GM12801 (cell line): ENCODE measurements around the gene DNAAF9.

Source experiments
- TF ChIP-seq, protein P1 (sequence below): IDR thresholded peaks from one replicate; pipeline ENCODE4 v1.5.1; 2011; ENCODE audit warnings: control low read depth; ENCODE audit not compliant: insufficient read length; ENCODE audit errors: extremely low read depth

The DNAAF9 gene

GRCh38 chr20:3364323-3365013 lies 43.0 kb downstream of the DNAAF9 start:
- TF ChIP-seq, protein P1, sequence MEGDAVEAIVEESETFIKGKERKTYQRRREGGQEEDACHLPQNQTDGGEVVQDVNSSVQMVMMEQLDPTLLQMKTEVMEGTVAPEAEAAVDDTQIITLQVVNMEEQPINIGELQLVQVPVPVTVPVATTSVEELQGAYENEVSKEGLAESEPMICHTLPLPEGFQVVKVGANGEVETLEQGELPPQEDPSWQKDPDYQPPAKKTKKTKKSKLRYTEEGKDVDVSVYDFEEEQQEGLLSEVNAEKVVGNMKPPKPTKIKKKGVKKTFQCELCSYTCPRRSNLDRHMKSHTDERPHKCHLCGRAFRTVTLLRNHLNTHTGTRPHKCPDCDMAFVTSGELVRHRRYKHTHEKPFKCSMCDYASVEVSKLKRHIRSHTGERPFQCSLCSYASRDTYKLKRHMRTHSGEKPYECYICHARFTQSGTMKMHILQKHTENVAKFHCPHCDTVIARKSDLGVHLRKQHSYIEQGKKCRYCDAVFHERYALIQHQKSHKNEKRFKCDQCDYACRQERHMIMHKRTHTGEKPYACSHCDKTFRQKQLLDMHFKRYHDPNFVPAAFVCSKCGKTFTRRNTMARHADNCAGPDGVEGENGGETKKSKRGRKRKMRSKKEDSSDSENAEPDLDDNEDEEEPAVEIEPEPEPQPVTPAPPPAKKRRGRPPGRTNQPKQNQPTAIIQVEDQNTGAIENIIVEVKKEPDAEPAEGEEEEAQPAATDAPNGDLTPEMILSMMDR = no peak

DNA sequence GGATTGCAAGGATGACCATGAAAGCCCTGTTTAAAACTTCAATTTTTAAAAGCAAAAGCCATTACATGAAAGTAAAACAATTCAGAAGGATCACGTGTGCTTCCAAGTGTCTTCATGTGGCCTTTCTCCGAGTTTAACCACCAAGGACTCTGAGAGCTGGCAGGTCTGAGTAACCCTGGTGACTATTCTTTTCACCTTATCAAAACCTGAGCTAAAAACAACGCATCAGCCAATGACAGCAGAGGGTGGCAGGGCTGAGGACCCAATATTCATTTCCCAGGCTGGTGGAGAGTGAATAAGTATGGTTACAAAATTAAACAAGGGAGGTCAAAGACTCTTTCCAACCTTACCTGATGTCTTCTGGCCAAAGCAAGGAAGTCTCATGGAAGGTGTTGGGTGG lies 46.7 kb downstream of the DNAAF9 start:
- TF ChIP-seq, protein P1 = no peak

- TF ChIP-seq, protein P1 = no peak
Measured at GRCh38 chr20:3358676-3359340, 48.7 kb downstream of the DNAAF9 start.
